GM06990 (cell line): Measurements from ENCODE around the gene ADGRG7.
"Not testable (repeated sequence)": the region's sequence is repeated elsewhere in the genome, so short reads cannot be mapped to it uniquely, and the experiment has no call there.

Experiments used
- DNase-seq: peaks from one replicate; pipeline ENCODE4 v3.0.0-alpha.2; 2011; ENCODE audit not compliant: insufficient read length; ENCODE audit errors: extremely low read depth
- H3K27me3 ChIP-seq: replicated peaks from 2 replicates; pipeline ENCODE4 v1.6.0; 2011; ENCODE audit warnings: low read length; ENCODE audit not compliant: control insufficient read depth, insufficient read depth
- H3K36me3 ChIP-seq: 2 replicates; pipeline ENCODE4 v1.5.1; 2011; ENCODE audit warnings: low read length; ENCODE audit not compliant: control insufficient read depth, insufficient read depth
- H3K4me3 ChIP-seq: replicated peaks from 2 replicates; pipeline ENCODE4 v1.5.1; 2011; ENCODE audit warnings: low read depth, mild to moderate bottlenecking, control low read depth, low read length
- CTCF ChIP-seq: IDR thresholded peaks from 2 replicates; pipeline ENCODE4 v1.5.1; 2011; ENCODE audit warnings: low read length, control low read depth, mild to moderate bottlenecking, inconsistent platforms; ENCODE audit not compliant: insufficient read depth, poor library complexity, severe bottlenecking

ADGRG7 gene

DNA sequence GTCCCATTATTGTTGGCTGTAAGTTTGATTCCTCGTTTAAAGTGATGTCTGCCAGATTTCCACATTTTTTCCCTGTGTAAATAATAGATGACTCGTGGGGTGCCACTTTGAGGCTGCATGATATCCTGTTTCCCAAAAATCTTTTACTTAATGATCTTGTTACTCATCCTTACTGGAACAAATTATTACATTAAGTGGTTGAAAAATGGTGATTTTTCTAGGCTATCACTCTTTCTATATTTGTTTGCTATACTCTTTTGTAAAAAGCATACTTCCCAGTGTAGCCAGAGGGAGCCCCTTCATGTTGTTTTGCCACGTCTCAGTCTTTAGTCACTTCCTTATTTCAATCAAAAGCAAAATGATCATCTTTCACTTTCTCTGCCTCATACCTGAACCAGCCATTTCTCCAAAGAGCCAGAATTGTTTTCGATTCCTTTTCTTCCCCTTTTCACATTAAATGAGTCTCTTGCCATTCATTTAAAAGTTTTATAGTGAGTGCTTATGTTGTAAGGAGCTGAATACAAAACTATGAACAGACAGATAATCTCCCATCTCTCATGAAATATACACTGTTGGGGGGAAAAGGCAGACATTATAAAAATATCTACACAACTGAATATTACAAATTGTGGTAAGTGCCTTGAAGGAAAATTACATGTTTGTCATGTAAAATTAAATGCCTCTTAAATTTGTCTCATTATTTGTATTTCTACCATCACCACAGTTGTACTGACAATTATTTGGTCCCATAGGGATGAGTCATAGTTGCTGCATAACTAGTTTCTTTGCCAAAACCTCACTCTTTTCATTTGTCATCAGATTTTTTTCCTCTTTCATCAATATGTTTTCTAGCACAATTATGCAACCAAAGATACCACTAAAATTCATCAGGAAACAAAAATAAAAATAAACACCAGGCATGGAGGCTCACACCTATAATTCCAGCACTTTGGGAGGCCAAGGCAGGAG is 41.5 kb downstream of the ADGRG7 start:
- DNase-seq: peak; percentile 60
- H3K36me3 ChIP-seq: no peaks in the 10 kb centered on the region
- TF ChIP-seq CTCF: peak; percentile 41
- no peaks in the 10 kb centered on the region for H3K27me3 ChIP-seq
- no peak overlapping the region for H3K4me3 ChIP-seq

GRCh38 chr3:100653604-100654294 is 44.3 kb downstream of the ADGRG7 start:
- no peak for DNase-seq
- TF ChIP-seq CTCF: no peak

GRCh38 chr3:100656945-100657344 is 47.5 kb downstream of the ADGRG7 start:
- no peaks in the 10 kb centered on the region for H3K27me3 ChIP-seq
- H3K36me3 ChIP-seq: no peaks in the 10 kb centered on the region
- TF ChIP-seq CTCF: no peak
- no peak for DNase-seq
- H3K4me3 ChIP-seq: no peak overlapping the region

More at GRCh38 chr3:100653604-100654294, 44.3 kb downstream of the ADGRG7 start:
- no peaks in the 10 kb centered on the region for H3K27me3 ChIP-seq
- H3K36me3 ChIP-seq: no peaks in the 10 kb centered on the region
- no peak overlapping the region for H3K4me3 ChIP-seq

DNA sequence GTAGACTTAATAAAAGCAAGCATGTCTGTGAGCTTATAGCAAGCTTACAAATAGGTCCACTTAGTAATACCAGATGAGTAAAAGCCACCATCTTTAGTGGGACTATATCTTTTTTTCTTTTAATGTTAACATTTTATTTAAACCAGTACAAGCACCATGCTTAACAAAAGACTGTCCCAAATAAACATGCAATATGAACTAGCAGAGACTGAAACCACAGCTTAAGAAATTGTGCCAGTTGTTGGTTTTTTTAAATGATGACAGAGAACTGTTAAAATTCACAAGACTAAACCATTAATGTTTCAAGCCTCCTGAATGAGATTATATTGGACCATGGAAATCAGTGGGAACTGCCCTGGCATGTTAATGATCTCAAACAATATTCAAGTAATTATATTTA is 51.9 kb downstream of the ADGRG7 start:
- not testable (repeated sequence) for H3K4me3 ChIP-seq, H3K36me3 ChIP-seq, DNase-seq, H3K27me3 ChIP-seq

DNA sequence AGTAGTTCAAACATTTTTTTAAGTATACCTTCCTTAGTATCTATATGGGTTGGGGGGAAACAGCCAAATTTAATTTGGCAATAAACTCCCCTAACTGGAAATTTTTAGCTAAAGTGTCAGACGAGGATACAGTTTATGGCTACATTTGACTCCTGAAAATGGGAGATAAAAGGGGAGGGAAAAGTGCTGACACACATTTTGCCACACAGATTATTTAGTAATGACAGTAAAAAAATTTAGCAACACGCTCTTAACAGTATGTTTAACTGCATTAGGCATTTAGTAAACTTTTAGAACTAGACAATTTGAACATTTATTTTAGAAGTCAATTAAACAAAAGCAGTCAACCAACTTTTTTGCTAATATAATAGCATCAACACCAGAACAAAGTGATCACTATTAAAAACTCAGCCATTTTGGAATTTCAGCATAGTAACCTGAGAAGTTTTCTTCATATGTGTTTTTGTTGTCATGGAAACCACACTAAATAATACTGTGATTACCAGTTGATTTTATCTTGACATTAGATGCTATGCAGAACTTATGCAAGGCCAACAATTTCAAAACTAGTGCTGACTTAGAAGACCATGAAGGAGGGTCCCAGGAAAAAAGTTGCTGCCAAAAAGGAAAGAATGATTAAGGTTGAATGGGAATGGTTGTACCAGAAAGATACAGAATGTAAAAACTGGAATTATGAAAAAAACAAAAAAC is 52.9 kb downstream of the ADGRG7 start:
- Histone ChIP-seq H3K36me3 (no peaks in the 10 kb centered on the region), H3K4me3 (no peak overlapping the region), H3K27me3 (no peaks in the 10 kb centered on the region)
- TF ChIP-seq CTCF: no peak
- DNase-seq: no peak

GRCh38 chr3:100665230-100665629 is 55.8 kb downstream of the ADGRG7 start:
- no peak for DNase-seq
- no peak for TF ChIP-seq CTCF
- no peak overlapping the region for H3K4me3 ChIP-seq
- H3K27me3 ChIP-seq: no peaks in the 10 kb centered on the region
- H3K36me3 ChIP-seq: no peaks in the 10 kb centered on the region

GRCh38 chr3:100666699-100667098 is 57.3 kb downstream of the ADGRG7 start:
- H3K36me3 ChIP-seq, H3K4me3 ChIP-seq, H3K27me3 ChIP-seq, DNase-seq: not testable (repeated sequence)

DNA sequence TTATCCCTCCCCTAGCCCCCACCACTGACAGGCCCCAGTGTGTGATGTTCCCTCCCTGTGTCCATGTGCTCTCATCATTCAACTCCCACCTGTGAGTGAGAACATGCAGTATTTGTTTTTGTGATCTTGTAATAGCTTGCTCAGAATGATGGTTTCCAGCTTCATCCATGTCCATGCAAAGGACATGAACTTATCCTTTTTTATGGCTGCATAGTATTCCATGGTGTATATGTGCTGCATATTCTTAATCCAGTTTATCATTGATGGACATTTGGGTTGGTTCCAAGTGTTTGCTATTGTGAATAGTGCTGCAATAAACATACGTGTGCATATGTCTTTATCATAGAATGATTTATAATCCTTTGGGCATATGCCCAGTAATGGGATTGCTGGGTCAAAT is 57.9 kb downstream of the ADGRG7 start:
- not testable (repeated sequence) for H3K27me3 ChIP-seq, DNase-seq, H3K4me3 ChIP-seq, H3K36me3 ChIP-seq

DNA sequence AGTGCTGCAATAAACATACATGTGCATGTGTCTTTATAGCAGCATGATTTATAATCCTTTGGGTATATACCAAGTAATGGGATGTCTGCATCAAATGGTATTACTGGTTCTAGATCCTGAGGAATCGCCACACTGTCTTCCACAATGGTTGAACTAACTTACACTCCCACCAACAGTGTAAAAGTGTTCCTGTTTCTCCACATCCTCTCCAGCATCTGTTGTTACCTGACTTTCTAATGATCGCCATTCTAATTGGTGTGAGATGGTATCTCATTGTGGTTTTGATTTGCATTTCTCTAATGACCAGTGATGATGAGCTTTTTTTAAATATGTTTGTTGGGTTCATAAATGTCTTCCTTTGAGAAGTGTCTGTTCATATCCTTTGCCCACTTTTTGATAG is 61.6 kb downstream of the ADGRG7 start:
- H3K4me3 ChIP-seq, DNase-seq, H3K36me3 ChIP-seq, H3K27me3 ChIP-seq: not testable (repeated sequence)
